C4-2B (cell line): Measurements from ENCODE around the gene CTIF.

Source experiments
- H3K27ac ChIP-seq: fragments of 450-650 bp; 2 replicates; pipeline ENCODE4 v1.5.1; 2017
- ZFX ChIP-seq: fragments of 450-650 bp; IDR thresholded peaks from 2 replicates; pipeline ENCODE4 v1.6.1; 2017
- TF ChIP-seq, protein P1 (sequence below): fragments of 450-650 bp; conservative IDR thresholded peaks from 2 replicates; pipeline ENCODE4 v1.5.1; 2017; ENCODE audit warnings: mild to moderate bottlenecking

The CTIF gene

GRCh38 chr18:48875942-48876511, 337.2 kb downstream of the CTIF start:
- no peak overlapping the region for H3K27ac ChIP-seq
- TF ChIP-seq, protein P1, sequence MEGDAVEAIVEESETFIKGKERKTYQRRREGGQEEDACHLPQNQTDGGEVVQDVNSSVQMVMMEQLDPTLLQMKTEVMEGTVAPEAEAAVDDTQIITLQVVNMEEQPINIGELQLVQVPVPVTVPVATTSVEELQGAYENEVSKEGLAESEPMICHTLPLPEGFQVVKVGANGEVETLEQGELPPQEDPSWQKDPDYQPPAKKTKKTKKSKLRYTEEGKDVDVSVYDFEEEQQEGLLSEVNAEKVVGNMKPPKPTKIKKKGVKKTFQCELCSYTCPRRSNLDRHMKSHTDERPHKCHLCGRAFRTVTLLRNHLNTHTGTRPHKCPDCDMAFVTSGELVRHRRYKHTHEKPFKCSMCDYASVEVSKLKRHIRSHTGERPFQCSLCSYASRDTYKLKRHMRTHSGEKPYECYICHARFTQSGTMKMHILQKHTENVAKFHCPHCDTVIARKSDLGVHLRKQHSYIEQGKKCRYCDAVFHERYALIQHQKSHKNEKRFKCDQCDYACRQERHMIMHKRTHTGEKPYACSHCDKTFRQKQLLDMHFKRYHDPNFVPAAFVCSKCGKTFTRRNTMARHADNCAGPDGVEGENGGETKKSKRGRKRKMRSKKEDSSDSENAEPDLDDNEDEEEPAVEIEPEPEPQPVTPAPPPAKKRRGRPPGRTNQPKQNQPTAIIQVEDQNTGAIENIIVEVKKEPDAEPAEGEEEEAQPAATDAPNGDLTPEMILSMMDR: no peak
- TF ChIP-seq ZFX: no peak

- no peak for TF ChIP-seq ZFX
- TF ChIP-seq, protein P1: no peak
- H3K27ac ChIP-seq: no peak overlapping the region
Observed at GRCh38 chr18:48876590-48876989, 337.8 kb downstream of the CTIF start.

DNA sequence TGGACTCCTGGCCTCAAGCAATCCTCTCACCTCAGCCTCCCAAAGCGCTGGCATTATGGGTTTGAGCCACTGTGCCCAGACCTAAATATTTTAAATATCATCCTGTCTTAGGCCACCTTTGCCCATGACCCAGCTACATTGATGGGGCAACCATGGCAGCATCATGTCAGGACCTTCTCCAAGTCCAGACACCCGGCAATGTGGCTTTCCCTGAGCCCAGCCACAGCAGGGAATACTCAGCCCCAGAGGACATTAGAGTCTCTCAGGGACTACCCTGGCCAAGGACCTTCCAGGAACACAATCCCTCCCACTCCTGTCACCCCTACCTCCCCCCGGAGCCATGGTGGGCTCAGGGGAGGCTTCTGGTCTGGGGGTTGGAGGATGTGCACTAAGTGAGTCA, 339.1 kb downstream of the CTIF start:
- H3K27ac ChIP-seq: no peak overlapping the region
- TF ChIP-seq, protein P1: no peak
- TF ChIP-seq ZFX: no peak

- TF ChIP-seq, protein P1: no peak
- no peak for TF ChIP-seq ZFX
- no peak overlapping the region for H3K27ac ChIP-seq
Observed at GRCh38 chr18:48878471-48878870, 339.6 kb downstream of the CTIF start.

DNA sequence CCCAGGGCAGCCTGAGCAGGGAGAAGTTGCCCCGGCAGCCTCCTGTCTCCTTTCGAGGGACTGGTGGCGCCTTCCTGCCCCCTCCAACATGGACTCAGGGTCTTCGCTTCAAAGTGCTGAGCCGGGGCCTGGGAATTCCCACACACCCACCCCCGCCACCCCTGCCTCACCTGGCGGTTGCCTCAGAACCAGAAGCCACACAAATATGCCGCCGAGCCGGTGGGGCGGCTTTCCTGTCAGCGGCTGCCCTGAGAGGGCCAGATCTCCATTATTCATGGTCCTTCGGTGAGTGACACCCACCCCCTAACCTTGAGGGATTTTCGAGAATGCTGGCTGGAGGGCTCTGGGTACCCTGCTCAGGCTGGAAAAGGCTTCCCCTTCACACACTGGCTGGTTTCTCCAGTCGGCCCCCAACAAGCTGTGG, 340.2 kb downstream of the CTIF start:
- no peak overlapping the region for H3K27ac ChIP-seq
- TF ChIP-seq ZFX: no peak
- TF ChIP-seq, protein P1: no peak

DNA sequence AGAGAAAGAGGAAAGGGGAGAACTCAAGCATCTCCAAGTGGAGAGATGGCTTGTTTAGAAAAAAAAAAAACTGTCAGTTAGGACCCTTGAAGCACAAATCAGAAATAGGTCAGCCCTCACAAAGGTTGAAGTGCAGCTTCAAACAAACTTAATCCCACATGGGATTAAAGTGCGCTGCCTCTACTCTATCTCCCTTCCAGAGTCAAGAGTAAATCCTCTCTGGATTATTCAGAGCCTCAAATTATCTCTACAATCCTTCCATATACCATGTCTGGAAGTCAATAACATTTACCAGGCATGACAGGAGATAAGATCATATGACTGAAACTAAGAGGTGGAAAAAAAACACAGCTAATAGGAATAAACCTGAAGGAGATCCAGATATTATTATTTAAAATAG, 342.1 kb downstream of the CTIF start:
- H3K27ac ChIP-seq: no peak overlapping the region

DNA sequence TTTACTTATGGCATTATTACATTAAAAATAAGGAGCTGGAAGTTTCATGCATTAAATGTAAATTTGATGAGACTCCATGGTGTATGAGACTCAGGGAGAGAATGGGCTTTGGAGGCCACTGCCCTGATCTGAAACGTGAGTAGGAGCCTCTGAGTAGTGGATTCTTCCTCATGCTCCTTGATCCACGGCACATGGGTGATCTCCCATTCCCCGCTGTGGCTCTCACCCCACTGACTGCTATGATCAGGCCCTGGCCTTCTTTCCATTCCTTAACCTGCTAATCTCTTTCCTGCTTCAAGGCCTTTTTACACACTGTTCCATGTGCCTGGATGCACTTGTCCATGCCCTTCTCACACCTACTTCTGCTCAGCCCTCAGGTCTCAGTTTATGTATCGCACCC, 343.5 kb downstream of the CTIF start:
- TF ChIP-seq, protein P1: no peak
- TF ChIP-seq ZFX: no peak
- H3K27ac ChIP-seq: no peak overlapping the region

More for the DNA sequence above, 342.1 kb downstream of the CTIF start:
- TF ChIP-seq ZFX: no peak
- TF ChIP-seq, protein P1: no peak
